ENCODE data around the gene TMEM51.

The TMEM51 gene

GRCh38 chr1:15220825-15221431 is 67.4 kb downstream of the TMEM51 start:
- no peak overlapping the region for H3K4me3 ChIP-seq (ENCODE audit: control insufficient read depth, low read depth, low read length)
- DNase-seq (ENCODE audit: low read depth) = no peak
- no peak for TF ChIP-seq CTCF (conservative IDR thresholded peaks at IDR 0.05; ENCODE audit: control insufficient read depth, insufficient read depth, low read depth, low read length)

GRCh38 chr1:15222653-15223303 is 69.2 kb downstream of the TMEM51 start:
- no peak for DNase-seq (ENCODE audit: low read depth)
- TF ChIP-seq CTCF (conservative IDR thresholded peaks at IDR 0.05; ENCODE audit: control insufficient read depth, insufficient read depth, low read depth, low read length) = no peak
- no peak overlapping the region for H3K4me3 ChIP-seq (ENCODE audit: control insufficient read depth, low read depth, low read length)

- H3K4me3 ChIP-seq (ENCODE audit: control insufficient read depth, low read depth, low read length) = no peak overlapping the region
- TF ChIP-seq CTCF (conservative IDR thresholded peaks at IDR 0.05; ENCODE audit: control insufficient read depth, insufficient read depth, low read depth, low read length) = no peak
- DNase-seq (ENCODE audit: low read depth) = no peak
Observed at GRCh38 chr1:15224259-15224869, 70.8 kb downstream of the TMEM51 start.

- DNase-seq (ENCODE audit: low read depth) = no peak
- no peak for TF ChIP-seq CTCF (conservative IDR thresholded peaks at IDR 0.05; ENCODE audit: control insufficient read depth, insufficient read depth, low read depth, low read length)
- H3K4me3 ChIP-seq (ENCODE audit: control insufficient read depth, low read depth, low read length) = no peak overlapping the region
Observed at GRCh38 chr1:15224974-15225373, 71.4 kb downstream of the TMEM51 start.

GRCh38 chr1:15225461-15225860 is 71.9 kb downstream of the TMEM51 start:
- DNase-seq (ENCODE audit: low read depth) = no peak
- no peak overlapping the region for H3K4me3 ChIP-seq (ENCODE audit: control insufficient read depth, low read depth, low read length)
- TF ChIP-seq CTCF (conservative IDR thresholded peaks at IDR 0.05; ENCODE audit: control insufficient read depth, insufficient read depth, low read depth, low read length) = no peak

GRCh38 chr1:15226388-15227255 is 73.1 kb downstream of the TMEM51 start:
- no peak overlapping the region for H3K4me3 ChIP-seq (ENCODE audit: control insufficient read depth, low read depth, low read length)
- DNase-seq (ENCODE audit: low read depth) = no peak
- no peak for TF ChIP-seq CTCF (conservative IDR thresholded peaks at IDR 0.05; ENCODE audit: control insufficient read depth, insufficient read depth, low read depth, low read length)
